Measurements from ENCODE around the gene RBCK1.

RBCK1 gene

DNA sequence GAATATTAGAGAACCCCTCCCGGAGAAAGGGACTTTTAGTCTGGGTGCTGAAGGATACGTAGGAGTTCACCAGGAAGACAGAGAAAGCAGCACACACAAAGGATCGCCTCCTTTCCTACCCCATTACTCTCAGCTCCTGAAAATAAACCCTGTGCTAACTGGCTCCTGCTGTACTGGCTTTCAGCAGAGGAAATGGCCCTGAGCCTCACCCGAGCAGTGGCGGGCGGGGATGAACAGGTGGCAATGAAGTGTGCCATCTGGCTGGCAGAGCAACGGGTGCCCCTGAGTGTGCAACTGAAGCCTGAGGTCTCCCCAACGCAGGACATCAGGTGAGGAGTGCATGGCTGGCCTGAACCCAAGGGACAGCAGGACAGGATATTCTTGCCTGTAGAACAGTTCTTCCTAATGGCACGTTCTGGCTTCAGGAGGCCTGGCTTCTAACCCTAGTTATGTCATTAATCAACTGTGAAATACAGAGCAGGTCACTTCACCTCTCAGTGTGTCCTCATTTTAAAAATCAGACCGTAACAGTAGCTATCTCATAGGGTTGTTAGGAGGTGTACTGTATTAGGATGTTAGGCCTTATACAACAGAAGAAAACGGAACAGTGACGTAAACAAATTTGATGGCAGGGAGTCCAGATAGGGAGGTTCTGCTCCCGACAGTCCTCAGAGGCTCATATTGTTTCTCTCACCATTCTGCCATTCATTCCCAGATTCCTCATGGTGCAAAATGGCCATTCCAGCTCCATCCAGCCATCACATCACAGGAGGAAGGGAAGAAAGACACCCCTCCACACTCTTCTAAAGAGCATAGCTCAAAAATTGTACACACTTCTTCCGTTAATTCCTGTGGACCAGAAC, 1.8 kb downstream of the RBCK1 start:
- peak in 1 of 42 donors; percentile 35 for DNase-seq
- intact Hi-C loops (cut with DNase I) = loop anchor here (5.0 kb wide), 1 partner anchor 58 kb away; no protein-coding TSS in a partner anchor

DNA sequence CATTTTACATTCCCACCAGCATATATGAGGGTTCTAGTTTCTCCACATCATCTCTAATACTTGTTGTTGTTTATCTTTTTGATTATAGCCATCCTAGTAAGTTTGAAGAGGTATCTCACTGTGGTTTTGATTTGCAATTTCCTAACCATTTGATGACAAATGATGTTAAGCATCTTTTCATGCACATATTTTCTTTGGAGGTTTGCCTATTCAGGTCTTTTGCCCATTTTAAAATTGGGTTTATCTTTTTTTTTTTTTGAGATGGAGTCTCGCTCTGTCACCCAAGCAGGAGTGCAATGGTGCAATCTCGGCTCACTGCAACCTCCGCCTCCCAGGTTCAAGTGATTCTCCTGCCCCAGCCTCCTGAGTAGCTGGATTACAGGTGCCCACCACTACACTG, 4.0 kb downstream of the RBCK1 start:
- DNase-seq = no peak
- intact Hi-C loops (cut with DNase I) = no loop called here

DNA sequence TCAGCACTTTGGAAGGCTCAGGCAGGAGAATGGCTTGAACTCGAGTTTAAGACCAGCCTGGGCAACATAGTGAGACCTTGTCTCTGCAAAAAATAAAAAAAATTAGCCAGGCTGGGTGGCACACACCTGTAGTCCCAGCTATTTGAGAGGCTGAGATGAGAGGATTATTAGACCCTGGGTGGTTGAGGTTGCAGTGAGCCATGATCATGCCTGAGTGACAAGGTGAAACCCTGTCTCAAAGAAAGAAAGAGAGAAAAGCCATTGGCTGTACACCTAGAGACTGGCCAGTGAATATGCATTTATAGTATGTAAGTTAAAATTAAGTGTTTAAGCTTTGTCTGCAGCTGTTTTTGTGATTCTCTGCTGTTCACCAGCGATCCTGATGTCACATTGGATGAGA, 6.1 kb downstream of the RBCK1 start:
- no peak for DNase-seq
- intact Hi-C loops (cut with DNase I) = no loop called here

DNA sequence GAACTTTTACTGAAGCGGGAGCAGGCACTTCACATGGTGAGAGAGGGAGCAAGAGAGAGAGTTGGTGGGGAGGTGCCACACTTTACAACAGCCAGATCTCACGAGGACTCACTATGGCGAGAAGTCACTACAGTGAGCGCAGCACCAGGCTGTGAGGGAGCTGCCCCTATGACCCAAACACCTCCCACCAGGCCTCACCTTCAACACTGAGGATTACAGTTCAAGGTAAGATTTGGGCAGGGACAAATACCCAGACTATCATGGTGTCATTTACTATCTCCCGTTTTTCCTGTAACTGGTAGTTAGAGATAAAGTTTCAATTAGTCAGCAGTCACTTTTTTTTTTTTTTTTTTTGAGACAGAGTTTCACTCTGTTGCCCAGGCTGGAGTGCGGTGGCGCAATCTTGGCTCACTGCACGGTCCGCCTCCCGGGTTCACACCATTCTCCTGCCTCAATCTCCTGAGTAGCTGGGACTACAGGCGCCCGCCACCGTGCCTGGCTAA, 7.8 kb downstream of the RBCK1 start:
- intact Hi-C loops (cut with DNase I) = no loop called here
- peak in 1 of 42 donors; percentile 37 for DNase-seq

DNA sequence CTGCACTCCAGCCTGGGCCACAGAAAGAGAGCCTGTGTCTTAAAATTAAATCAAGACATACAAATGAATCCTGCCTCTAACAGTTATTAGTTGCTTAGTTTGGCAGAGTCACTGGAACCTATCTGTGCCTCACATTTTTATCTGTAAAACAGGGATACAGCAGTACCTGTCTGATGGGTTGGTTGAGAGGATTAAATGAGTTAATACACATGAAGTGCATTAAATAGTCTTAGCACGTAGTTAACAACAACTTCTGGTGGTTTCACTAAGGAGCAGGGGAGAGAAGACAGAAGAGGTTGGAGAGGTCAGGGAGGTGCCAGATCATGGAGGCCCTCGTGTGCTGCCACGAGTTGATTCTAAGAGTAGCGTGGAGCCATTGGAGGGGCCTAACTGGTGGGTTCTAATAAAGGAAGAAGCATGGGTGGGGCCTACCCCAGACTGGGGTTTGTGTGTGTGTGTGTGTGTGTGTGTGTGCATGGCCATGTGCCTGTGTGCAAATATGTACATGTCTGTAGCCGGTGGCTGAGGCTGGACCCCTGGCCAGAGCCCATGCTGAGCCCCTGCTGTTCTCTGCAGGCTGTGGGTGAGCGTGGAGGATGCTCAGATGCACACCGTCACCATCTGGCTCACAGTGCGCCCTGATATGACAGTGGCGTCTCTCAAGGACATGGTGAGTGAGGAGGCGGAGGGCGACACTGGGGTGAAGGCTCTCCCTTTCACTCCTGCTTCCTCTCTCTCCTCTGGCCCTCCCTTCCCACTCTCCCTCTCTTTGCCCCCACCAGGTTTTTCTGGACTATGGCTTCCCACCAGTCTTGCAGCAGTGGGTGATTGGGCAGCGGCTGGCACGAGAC, 9.1 kb downstream of the RBCK1 start:
- intact Hi-C loops (cut with DNase I) = no loop called here
- DNase-seq = peak in 1 of 42 donors; percentile 26

DNA sequence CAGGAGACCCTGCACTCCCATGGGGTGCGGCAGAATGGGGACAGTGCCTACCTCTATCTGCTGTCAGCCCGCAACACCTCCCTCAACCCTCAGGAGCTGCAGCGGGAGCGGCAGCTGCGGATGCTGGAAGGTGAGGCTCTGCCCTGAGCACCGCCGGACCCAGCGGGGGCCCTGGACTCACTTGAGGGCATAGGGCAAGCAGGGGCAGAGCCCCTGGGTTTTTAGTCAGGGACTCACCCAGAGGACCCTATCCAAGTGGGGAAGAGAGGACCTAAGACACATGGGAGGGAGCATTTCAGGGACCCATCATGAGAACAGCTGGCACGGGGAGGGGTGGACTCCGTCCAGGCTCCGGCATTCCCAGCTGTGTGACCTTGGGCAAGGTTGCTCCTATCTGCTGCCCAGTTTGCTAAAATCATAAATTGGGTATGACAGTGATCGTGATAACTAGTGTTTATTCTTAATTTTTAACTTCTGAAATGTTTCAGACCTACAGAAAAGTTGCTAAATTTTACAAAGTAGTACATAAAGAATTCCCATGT, 9.8 kb downstream of the RBCK1 start:
- intact Hi-C loops (cut with DNase I) = no loop called here
- DNase-seq = no peak

DNA sequence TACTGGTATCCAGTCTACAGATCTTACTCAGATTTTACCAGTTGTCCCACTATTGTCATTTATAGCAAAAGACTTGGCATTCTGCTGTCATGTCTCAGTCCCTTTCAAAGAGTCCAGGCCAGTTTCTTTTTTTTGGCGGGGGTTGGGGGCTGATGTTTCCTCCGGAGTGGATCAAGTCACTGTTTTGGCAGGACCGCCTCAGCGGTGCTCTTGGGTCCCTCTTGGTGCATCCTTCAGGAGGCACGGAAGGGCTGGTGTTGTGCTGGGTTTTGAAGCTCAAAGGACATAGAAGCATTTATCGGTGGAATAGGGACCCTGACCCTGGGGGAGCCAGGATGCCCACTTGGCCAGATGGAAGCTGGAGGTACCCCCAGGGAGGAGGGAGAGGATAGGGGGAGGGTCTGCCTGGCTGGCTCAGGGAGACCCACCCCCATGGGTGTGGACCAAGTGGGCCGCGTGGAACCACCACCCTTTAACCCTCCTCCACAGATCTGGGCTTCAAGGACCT, 10.8 kb downstream of the RBCK1 start:
- no peak for DNase-seq
- intact Hi-C loops (cut with DNase I) = no loop called here

DNA sequence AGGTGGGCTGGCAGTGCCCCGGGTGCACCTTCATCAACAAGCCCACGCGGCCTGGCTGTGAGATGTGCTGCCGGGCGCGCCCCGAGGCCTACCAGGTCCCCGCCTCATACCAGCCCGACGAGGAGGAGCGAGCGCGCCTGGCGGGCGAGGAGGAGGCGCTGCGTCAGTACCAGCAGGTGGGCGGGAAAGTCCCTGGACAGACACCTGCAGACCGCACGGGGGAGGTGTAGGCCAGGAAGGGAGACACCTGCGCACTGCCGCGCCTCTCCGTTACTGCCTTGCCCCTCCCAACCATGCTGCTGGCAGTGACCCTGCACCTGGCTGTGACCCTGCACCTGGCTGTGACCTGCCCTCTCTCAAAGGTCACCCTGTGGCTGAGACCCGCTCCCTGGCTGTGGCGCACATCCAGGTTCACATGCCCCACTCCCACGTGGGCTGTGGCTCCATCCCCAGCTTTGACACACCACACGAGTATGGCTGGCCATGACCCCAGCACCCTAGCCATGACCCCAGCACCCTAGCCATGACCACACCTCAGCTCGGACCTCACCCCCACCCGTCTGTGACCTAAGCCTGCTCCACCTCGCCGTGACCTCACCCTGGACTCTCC, 11.6 kb downstream of the RBCK1 start:
- intact Hi-C loops (cut with DNase I) = no loop called here
- DNase-seq = no peak

DNA sequence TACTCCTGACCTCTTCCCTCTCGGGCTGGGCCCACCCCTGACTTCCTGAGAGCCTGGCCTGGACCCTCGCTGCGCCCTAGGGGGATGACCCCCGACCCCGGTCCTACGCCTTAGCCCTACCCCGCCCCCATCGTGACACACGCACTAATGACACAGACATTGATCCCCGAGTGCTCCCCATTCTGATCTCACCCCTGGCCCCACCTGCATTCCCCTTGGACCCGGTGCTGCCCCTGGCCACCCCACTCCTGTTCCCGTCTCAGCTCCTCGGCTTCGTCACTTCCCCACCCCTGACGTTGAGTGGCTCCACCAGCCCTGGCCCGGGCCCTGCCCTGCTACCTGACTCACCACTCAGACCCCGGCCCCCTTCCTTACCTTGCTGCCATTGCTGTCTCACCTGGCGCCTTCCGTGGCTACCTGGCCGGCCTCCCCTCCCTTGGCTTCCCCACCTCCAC, 12.1 kb downstream of the RBCK1 start:
- intact Hi-C loops (cut with DNase I) = no loop called here
- no peak for DNase-seq

DNA sequence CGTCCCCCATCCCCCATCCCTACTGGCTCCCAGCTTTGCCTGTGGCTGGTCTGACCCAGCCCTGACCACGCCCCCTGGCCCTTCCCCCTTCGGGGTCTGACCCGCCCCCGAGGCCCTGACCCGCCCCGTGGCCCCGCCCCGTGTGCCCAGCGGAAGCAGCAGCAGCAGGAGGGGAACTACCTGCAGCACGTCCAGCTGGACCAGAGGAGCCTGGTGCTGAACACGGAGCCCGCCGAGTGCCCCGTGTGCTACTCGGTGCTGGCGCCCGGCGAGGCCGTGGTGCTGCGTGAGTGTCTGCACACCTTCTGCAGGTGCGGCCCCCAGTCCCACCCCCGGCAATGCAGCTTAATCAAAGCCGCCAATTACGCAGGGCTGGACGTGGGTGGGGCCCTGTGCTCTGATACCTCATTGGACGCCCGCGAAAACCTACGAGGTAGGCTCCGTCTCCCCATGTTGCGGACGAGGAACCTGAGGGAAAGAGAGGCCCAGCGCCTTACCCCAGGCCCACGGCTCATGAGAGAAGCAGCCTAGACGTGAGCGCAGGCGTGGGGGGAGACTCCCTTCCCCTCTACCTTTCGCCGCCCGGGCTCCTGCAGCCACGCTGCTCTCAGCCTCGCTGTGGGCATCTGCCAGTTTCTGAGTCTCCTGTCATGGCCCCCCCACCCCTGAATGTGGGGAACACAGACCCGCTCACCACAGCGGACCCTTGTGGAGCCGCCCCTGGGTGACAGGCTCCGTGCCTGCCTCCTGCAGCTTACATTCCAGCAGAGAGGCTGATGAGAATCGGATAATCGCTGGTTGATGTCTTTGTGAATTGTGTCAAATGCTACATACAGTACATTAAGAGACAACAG, 12.8 kb downstream of the RBCK1 start:
- intact Hi-C loops (cut with DNase I) = no loop called here
- DNase-seq = no peak

DNA sequence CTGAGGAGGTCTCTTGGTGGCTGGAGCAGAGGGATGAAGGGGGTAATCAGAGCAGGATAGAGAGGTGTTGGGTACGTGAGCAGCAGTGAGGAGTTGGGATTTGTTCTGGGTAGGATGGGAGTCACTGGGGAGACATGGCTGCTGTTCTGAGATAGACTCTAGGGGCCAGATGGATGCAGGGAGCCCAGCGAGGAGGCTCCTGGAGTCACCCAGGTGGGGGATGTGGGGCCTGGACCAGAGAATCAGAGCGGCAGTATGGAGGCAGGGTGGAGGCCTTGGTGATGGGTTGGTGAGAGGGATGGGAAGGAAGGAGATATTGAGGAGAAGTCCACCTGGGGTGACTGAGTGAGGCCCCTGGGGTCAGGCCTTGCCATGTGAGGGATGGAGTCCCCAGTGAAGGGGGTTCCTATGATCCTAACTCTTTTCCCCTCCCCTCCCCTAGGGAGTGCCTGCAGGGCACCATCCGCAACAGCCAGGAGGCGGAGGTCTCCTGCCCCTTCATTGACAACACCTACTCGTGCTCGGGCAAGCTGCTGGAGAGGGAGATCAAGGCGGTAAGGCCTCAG, 13.7 kb downstream of the RBCK1 start:
- intact Hi-C loops (cut with DNase I) = no loop called here
- DNase-seq = no peak

DNA sequence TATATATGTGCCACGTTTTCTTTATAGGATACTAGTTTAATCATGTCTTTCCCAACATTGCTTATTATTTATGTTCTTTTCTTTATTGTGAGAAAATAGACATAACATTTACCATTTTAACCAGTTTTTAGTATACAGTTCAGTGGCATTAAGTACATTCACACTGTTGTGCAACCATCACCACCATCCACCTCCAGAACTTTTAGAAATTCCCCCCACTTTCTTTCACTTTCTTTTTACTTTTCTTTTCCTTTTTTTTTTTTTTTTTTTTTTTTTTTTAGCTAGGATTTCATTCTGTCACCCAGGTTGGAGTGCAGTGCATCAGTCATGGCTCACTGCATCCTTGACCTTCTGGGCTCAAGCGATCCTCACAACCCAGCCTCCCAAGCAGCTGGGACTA, 18.5 kb downstream of the RBCK1 start:
- DNase-seq = peak in 1 of 42 donors; percentile 5
- intact Hi-C loops (cut with DNase I) = no loop called here

DNA sequence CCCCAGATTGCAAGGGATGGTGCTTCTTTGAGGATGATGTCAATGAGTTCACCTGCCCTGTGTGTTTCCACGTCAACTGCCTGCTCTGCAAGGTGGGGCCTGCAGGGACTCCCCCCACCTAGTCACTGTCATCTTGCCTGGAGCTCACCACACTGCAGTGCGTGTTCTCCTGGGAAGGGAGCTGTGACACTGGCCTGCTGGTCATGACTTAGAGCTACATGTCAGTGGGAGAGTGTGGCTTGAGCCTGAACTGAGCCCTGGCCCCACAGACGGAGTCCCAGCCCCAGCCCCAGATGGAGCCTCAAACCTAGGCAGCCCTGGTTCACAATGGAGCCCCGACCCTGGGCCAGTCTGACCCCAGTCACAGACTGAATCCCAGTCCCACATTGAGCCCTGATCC, 19.3 kb downstream of the RBCK1 start:
- intact Hi-C loops (cut with DNase I) = no loop called here
- no peak for DNase-seq

DNA sequence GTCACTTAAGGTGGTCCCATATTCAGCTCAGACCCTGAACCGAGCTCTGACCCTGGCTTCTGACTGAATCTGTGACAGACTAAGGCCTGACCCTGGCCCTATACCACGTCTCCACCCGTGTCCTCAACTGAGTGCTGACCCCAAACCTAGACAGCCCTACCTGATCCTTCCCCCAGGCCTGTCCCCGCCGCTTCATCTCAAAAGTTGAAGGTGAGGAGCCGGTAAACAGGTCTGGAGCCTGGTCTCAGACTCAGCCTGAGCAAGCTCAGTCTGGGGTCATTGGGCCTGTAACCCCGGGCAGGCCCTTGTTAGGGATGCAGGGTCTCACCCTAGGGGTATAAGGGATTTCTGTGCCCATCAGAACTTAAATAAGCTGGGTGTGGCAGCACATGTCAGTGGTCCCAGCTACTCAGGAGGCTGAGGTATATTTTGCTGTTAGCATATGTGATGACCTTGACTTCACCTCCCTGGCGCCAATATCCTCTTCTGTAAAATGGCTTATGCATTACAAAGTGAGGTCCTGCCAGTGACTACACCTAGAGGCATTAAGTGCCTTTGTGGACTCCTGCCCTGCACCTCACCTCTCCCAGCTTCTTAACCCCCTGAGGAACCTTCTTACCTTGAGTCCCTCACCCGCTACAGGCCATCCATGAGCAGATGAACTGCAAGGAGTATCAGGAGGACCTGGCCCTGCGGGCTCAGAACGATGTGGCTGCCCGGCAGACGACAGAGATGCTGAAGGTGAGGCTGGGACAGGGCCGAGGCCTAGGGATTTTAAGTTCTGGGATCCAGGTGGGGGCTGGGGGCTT, 20.0 kb downstream of the RBCK1 start:
- no peak for DNase-seq
- intact Hi-C loops (cut with DNase I) = no loop called here

DNA sequence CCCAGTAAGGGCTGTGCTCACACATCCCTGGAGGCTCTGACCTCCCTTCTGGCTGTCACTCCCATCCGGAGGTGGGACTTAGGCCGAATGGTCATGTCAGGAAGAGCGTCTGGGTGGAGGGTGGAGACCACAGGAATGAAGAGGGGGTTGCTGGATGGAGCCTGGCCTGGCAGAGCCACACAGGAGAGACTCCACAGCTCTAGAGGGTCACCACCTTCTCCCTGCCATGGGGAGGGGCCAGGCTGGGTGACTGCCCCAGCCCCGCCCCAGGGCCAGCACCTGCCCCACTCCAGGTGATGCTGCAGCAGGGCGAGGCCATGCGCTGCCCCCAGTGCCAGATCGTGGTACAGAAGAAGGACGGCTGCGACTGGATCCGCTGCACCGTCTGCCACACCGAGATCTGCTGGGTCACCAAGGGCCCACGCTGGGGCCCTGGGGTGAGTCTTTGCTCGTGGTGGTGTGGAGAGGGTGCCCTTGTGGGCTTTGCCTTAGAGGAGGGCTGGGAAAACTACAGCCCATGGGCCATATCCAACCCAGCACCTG, 20.6 kb downstream of the RBCK1 start:
- intact Hi-C loops (cut with DNase I) = no loop called here
- DNase-seq = no peak

DNA sequence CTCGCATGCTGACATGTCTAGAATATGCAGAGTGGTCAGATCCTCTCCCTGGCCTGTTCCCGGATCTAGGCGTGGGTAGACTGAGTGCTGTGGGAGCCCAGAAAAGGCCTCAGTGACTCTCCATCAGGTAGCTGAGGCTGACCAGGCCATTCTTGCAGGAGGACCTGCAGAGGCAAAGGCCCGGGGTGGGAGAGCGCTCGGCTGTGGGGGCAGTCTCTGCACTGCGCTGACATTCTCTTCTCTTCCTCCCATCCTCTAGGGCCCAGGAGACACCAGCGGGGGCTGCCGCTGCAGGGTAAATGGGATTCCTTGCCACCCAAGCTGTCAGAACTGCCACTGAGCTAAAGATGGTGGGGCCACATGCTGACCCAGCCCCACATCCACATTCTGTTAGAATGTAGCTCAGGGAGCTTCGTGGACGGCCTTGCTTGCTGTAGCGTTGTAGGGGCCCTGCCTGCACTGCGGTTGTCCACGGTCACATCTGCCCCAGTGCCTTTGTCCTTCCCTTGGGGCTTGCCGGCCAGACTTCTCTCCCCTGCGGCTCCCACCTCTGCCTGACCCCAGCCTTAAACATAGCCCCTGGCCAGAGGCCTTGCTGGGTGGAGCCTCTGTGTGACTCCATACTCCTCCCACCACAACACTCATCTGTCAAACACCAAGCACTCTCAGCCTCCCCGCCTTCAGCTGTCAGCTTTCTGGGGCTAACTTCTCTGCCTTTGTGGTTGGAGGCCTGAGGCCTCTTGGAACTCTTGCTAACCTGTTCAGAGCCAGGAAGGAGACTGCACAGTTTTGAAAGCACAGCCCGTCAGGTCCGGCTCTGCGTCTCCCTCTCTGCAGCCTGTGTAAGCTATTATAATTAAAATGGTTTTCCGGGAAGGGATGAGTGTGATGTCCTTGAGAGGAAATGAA, 22.2 kb downstream of the RBCK1 start:
- intact Hi-C loops (cut with DNase I) = no loop called here
- DNase-seq = no peak

Measured in head of caudate nucleus (tissue), 42 donors.